HFFc6 (cell line): Measurements from ENCODE around the gene WFIKKN2. TPM values are rescaled to one million over a fixed set of nuclear protein-coding genes. Genes with fewer than 3 reads are reported as not detected.

Experiments used
- DNase-seq: peaks from one replicate; pipeline ENCODE4 v3.0.0-alpha.2; 2018
- H3K27ac Mint-ChIP-seq: 2 replicates; pipeline ENCODE4 v1.8.0; 2020; ENCODE audit warnings: mild to moderate bottlenecking, mixed read lengths
- H3K27me3 Mint-ChIP-seq: 2 replicates; pipeline ENCODE4 v1.8.0; 2021; ENCODE audit warnings: mild to moderate bottlenecking, moderate library complexity, mixed read lengths; ENCODE audit not compliant: insufficient read depth
- H3K36me3 Mint-ChIP-seq: 2 replicates; pipeline ENCODE4 v1.8.0; 2021; ENCODE audit warnings: low read depth, mixed read lengths
- H3K4me1 Mint-ChIP-seq: 2 replicates; pipeline ENCODE4 v1.8.0; 2020; ENCODE audit warnings: low read depth, mixed read lengths
- H3K4me3 Mint-ChIP-seq: 2 replicates; pipeline ENCODE4 v1.8.0; 2020; ENCODE audit warnings: mild to moderate bottlenecking, moderate library complexity, mixed read lengths
- H3K9me3 Mint-ChIP-seq: 2 replicates; pipeline ENCODE4 v1.8.0; 2020; ENCODE audit warnings: mild to moderate bottlenecking, mixed read lengths
- total RNA-seq, 6 experiments: library from RNA; stranded (reverse); fragmentation: NEBNext Ultra II Directional; extraction: Animal tissue kit (Norgen Biotek cat#: 25700); gene quantifications; 2 replicates in 1 of 6; 3 replicates in 5 of 6; pipeline ENCODE4 v1.2.3, GENCODE V29; 2021
- TF ChIP-seq, protein P1 (sequence below): fragments of 200-600 bp; sonication (generic); IDR thresholded peaks from 2 replicates; pipeline ENCODE4 v1.5.0; 2021; ENCODE audit warnings: antibody characterized with exemption, mild to moderate bottlenecking

WFIKKN2 gene
- total RNA-seq, 6 experiments from 2014 or later, result 0.05 to 0.07 (median 0.05) TPM; not detected in 3

DNA sequence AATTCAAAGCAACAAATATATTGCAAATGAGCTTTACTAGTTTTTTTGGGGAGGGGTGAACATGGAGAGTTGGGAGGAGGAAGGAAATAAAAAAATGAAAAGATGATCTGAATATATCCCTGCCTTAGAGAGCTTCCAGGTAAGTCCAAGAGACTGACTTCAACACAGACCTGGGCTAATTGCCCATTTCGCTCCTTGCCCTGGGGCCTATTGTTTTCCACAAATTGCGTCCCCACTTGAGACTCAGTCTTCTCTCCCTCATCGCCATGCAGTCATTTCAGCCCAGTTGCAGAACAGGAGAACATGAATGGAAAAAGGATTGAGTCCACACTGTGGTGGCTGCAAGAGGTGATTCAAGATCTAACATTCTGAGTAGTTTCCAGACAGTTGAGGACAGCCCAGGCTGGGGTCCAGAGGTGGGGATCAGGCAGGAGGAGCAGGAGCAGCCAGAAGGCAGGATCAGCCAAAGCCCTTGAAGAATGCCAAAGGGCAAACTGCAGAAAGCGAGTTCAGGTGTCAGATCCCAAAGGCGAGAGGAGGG is 52.4 kb downstream of the WFIKKN2 start:
- Mint-ChIP-seq H3K27ac (no peak overlapping the region), H3K27me3 (peaks cover 27% of the 10 kb centered on the region), H3K36me3 (no peaks in the 10 kb centered on the region), H3K4me1 (peaks cover 19% of the 10 kb centered on the region), H3K4me3 (no peak overlapping the region), H3K9me3 (no peaks in the 10 kb centered on the region)
- DNase-seq, result no peak
- TF ChIP-seq, protein P1, sequence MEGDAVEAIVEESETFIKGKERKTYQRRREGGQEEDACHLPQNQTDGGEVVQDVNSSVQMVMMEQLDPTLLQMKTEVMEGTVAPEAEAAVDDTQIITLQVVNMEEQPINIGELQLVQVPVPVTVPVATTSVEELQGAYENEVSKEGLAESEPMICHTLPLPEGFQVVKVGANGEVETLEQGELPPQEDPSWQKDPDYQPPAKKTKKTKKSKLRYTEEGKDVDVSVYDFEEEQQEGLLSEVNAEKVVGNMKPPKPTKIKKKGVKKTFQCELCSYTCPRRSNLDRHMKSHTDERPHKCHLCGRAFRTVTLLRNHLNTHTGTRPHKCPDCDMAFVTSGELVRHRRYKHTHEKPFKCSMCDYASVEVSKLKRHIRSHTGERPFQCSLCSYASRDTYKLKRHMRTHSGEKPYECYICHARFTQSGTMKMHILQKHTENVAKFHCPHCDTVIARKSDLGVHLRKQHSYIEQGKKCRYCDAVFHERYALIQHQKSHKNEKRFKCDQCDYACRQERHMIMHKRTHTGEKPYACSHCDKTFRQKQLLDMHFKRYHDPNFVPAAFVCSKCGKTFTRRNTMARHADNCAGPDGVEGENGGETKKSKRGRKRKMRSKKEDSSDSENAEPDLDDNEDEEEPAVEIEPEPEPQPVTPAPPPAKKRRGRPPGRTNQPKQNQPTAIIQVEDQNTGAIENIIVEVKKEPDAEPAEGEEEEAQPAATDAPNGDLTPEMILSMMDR, result no peak

DNA sequence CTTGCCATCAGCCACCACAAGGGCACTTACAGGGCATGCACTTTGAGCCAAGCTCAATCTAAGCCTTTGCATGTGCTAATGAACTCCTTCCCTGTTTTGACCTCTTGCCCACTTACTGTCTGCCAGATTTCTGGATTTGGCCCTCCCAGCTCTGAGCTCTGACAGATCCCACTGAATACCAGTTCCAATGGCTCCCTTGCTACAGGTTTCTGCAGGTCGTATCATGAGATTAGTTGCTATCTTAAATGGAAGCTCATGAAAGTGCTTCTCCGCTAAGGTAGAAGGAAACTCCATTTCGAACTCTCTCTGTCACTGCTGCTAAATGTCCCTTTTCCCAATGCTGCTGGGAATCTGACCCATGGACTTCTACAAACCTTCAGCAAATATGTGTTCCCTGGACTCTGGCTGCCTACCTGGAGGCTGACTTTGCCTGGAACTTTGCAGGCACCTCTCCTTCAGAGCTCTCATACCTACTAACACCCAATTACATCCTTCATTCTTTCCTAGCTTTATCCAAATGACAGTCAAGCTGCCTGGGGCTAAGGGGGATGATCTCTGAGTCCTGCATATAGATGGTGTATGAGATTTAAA is 54.2 kb downstream of the WFIKKN2 start:
- no peak overlapping the region for H3K27ac Mint-ChIP-seq
- H3K4me1 Mint-ChIP-seq, result peaks cover 5% of the 10 kb centered on the region
- TF ChIP-seq, protein P1, result no peak
- no peak overlapping the region for H3K4me3 Mint-ChIP-seq
- DNase-seq, result no peak
- no peaks in the 10 kb centered on the region for H3K36me3 Mint-ChIP-seq
- H3K9me3 Mint-ChIP-seq, result no peaks in the 10 kb centered on the region
- H3K27me3 Mint-ChIP-seq, result peaks cover 22% of the 10 kb centered on the region

DNA sequence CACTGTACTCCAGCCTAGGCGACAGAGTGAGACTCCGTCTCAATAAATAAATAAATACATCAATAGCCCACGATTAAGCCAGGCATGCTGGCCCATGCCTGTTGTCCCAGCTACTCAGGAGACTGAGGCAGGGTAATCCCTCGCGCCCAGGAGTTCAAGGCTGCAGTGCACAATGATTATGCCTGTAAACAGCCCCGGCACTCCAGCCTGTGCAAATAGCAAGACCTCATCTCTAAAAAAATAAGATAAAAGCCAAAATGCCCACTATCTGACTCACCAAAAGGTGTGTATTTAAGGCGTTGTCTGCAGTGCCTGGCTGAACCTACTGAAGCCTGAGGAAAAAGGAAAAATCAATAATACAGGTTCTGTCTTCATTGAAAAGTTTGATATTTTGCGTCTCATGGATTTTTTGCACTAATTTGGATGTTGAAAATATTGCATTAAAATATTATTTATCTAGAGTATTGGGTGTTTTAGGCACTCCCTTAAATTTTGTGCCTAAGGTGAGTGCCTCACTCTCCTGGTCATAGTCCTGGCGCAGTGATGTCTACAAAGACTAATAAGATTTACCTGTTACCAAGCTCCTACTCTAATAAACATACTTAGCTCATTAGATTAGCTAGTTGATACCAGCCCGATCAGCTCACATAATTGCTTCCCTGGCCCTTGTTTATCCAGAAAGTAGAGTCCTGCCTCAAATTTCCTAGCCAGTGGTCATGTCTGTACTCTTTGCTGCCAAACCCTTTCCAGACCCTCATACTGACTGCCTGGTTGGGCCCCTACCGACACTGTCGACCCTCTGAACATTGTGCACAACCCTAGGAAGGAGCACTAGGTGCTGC is 55.5 kb downstream of the WFIKKN2 start:
- H3K4me1 Mint-ChIP-seq, result peaks cover 5% of the 10 kb centered on the region

DNA sequence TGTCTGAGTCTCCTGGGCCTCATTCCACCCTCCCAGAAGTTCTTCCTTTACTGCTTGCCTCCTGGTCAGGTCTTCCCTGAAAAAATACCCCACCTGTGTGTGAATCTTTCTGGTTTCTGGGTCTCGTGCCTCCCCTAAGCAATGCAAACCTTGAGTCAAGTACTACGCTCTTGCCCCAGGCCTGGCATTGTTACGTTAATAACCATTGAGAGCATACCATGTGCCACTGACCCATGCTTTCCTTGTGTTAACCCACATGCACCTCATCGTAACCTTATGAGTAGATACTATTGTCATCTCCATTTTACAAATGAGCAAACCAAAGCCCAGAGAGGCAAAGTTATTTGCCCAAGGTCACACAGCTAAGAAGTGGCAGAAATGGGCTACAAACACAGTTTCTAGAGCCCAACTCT is 56.2 kb downstream of the WFIKKN2 start:
- Mint-ChIP-seq H3K9me3 (no peaks in the 10 kb centered on the region), H3K27me3 (peaks cover 24% of the 10 kb centered on the region), H3K36me3 (no peaks in the 10 kb centered on the region), H3K4me1 (peaks cover 5% of the 10 kb centered on the region), H3K4me3 (no peak overlapping the region), H3K27ac (no peak overlapping the region)
- DNase-seq, result no peak
- TF ChIP-seq, protein P1, result no peak

More for the DNA sequence above, 55.5 kb downstream of the WFIKKN2 start:
- H3K27me3 Mint-ChIP-seq, result peaks cover 23% of the 10 kb centered on the region
- no peak for DNase-seq
- no peak overlapping the region for H3K27ac Mint-ChIP-seq
- H3K4me3 Mint-ChIP-seq, result no peak overlapping the region
- H3K9me3 Mint-ChIP-seq, result no peaks in the 10 kb centered on the region
- H3K36me3 Mint-ChIP-seq, result no peaks in the 10 kb centered on the region
- TF ChIP-seq, protein P1, result no peak

Other genes starting within 250 kb of the WFIKKN2 start
- 10 to 100 TPM; 18.4 to 23.6 (median 21.3) TPM for gene ABCC3, start 200.7 kb upstream of the WFIKKN2 start, total RNA-seq
- 10 to 100 TPM; 43.1 to 48.4 (median 46.6) TPM for gene ANKRD40, start 127.7 kb upstream of the WFIKKN2 start, total RNA-seq
- gene LUC7L3, start 116.0 kb upstream of the WFIKKN2 start, total RNA-seq, result 10 to 100 TPM; 54.0 to 76.3 (median 59.1) TPM
- not detected for gene ANKRD40CL, start 68.1 kb upstream of the WFIKKN2 start, total RNA-seq
- 10 to 100 TPM; 76.3 to 94.1 (median 89.1) TPM for gene TOB1, start 30.8 kb downstream of the WFIKKN2 start, total RNA-seq